Measurements from ENCODE around the gene AMOT. TPM values are rescaled to one million over a fixed set of nuclear protein-coding genes. Genes with fewer than 3 reads are reported as not detected.

The AMOT gene
- total RNA-seq, 2 experiments from 2014 or later, result 0.95 to 6.8 TPM

GRCh38 chrX:112888916-112889315 lies 48.3 kb upstream of the AMOT start:
- H2AFZ ChIP-seq (ENCODE audit: low read length), result no peak overlapping the region
- no peaks in the 10 kb centered on the region for H3K79me2 ChIP-seq (ENCODE audit: insufficient read depth, low read depth, low read length)
- intact Hi-C loops (cut with micrococcal nuclease; ENCODE audit: unreplicated experiment), result no loop called here
- H4K20me1 ChIP-seq (ENCODE audit: insufficient read depth, low read length), result no peaks in the 10 kb centered on the region
- H3K9me2 ChIP-seq (ENCODE audit: insufficient read depth, low read length), result no peaks in the 10 kb centered on the region
- no TSS peak for BruUV-seq (replicated peaks)
- peaks cover 8% of the 10 kb centered on the region for H3K4me1 ChIP-seq (ENCODE audit: insufficient read depth, low read length, poor library complexity, severe bottlenecking)
- ChIA-PET CTCF (ENCODE audit: unreplicated experiment) (no interaction called here), POLR2A (interaction anchor here (0.5 kb wide), 1 partner anchor 1309 kb away, joined by 4 read pairs; no protein-coding TSS in a partner anchor)
- no peak for DNase-seq (ENCODE audit: low spot score)
- no peaks in the 10 kb centered on the region for H3K9me3 ChIP-seq (ENCODE audit: low read length)
- TF ChIP-seq CTCF (conservative IDR thresholded peaks at IDR 0.05; ENCODE audit: low read length) (no peak), EZH2phosphoT487 (IDR thresholded peaks at IDR 0.05; ENCODE audit: borderline replicate concordance, low read depth, low read length) (no peak)
- no peak overlapping the region for H3K27ac ChIP-seq (ENCODE audit: low read depth, low read length, poor library complexity, severe bottlenecking)
- H3K4me2 ChIP-seq (ENCODE audit: low read length), result no peak overlapping the region; the same call in 1 of the 2 replicates
- no peak overlapping the region for H3K4me3 ChIP-seq (ENCODE audit: low read depth, low read length, poor library complexity, severe bottlenecking)
- H3K36me3 ChIP-seq (ENCODE audit: insufficient read depth, low read length), result no peaks in the 10 kb centered on the region

GRCh38 chrX:112877771-112878173 lies 37.1 kb upstream of the AMOT start:
- Histone ChIP-seq H2AFZ (ENCODE audit: low read length) (no peak overlapping the region), H3K4me1 (ENCODE audit: insufficient read depth, low read length, poor library complexity, severe bottlenecking) (no peaks in the 10 kb centered on the region), H3K9me3 (ENCODE audit: low read length) (no peaks in the 10 kb centered on the region), H3K9me2 (ENCODE audit: insufficient read depth, low read length) (no peaks in the 10 kb centered on the region), H3K36me3 (ENCODE audit: insufficient read depth, low read length) (no peaks in the 10 kb centered on the region), H4K20me1 (ENCODE audit: insufficient read depth, low read length) (no peaks in the 10 kb centered on the region), H3K27ac (ENCODE audit: low read depth, low read length, poor library complexity, severe bottlenecking) (no peak overlapping the region), H3K4me2 (ENCODE audit: low read length) (no peak overlapping the region; the same call in 1 of the 2 replicates), H3K4me3 (ENCODE audit: low read depth, low read length, poor library complexity, severe bottlenecking) (no peak overlapping the region), H3K79me2 (ENCODE audit: insufficient read depth, low read depth, low read length) (no peaks in the 10 kb centered on the region)
- intact Hi-C loops (cut with micrococcal nuclease; ENCODE audit: unreplicated experiment), result no loop called here
- ChIA-PET POLR2A (interaction anchor here (1.5 kb wide), 1 partner anchor 26 kb away, joined by 6 read pairs; no protein-coding TSS in a partner anchor), CTCF (ENCODE audit: unreplicated experiment) (no interaction called here)
- DNase-seq (ENCODE audit: low spot score), result no peak
- TF ChIP-seq CTCF (conservative IDR thresholded peaks at IDR 0.05; ENCODE audit: low read length) (no peak), EZH2phosphoT487 (IDR thresholded peaks at IDR 0.05; ENCODE audit: borderline replicate concordance, low read depth, low read length) (no peak)
- no TSS peak for BruUV-seq (replicated peaks)

GRCh38 chrX:112874614-112875013 lies 34.0 kb upstream of the AMOT start:
- peak overlapping the region; percentile 1; the same call in 1 of the 2 replicates for H3K4me2 ChIP-seq (ENCODE audit: low read length)
- no peak overlapping the region for H3K27ac ChIP-seq (ENCODE audit: low read depth, low read length, poor library complexity, severe bottlenecking)
- no peaks in the 10 kb centered on the region for H3K79me2 ChIP-seq (ENCODE audit: insufficient read depth, low read depth, low read length)
- BruUV-seq (replicated peaks), result no TSS peak
- no peaks in the 10 kb centered on the region for H4K20me1 ChIP-seq (ENCODE audit: insufficient read depth, low read length)
- intact Hi-C loops (cut with micrococcal nuclease; ENCODE audit: unreplicated experiment), result no loop called here
- POLR2A ChIA-PET, result no interaction called here
- H3K9me2 ChIP-seq (ENCODE audit: insufficient read depth, low read length), result no peaks in the 10 kb centered on the region
- H3K36me3 ChIP-seq (ENCODE audit: insufficient read depth, low read length), result no peaks in the 10 kb centered on the region
- 0 out of 2 replicates have a peak overlapping the region, but pooled peaks have one; percentile 19 for H2AFZ ChIP-seq (ENCODE audit: low read length)
- no peaks in the 10 kb centered on the region for H3K9me3 ChIP-seq (ENCODE audit: low read length)
- CTCF ChIA-PET (ENCODE audit: unreplicated experiment), result no interaction called here
- H3K4me1 ChIP-seq (ENCODE audit: insufficient read depth, low read length, poor library complexity, severe bottlenecking), result no peaks in the 10 kb centered on the region
- no peak overlapping the region for H3K4me3 ChIP-seq (ENCODE audit: low read depth, low read length, poor library complexity, severe bottlenecking)
- DNase-seq (ENCODE audit: low spot score), result no peak
- no peak for TF ChIP-seq CTCF (conservative IDR thresholded peaks at IDR 0.05; ENCODE audit: low read length)
- TF ChIP-seq EZH2phosphoT487 (IDR thresholded peaks at IDR 0.05; ENCODE audit: borderline replicate concordance, low read depth, low read length), result no peak

Data from OCI-LY7 (cell line).